HEK293 (cell line): ENCODE data around the gene STRN3.

ENCODE experiments used
- CTCF ChIA-PET: fragments of 350-600 bp; formaldehyde crosslinking; extraction: SDS; loops from one replicate; lab custom pipeline; 2021; ENCODE audit warnings: antibody characterized with exemption; lab: Yijun Ruan, JAX
- POLR2A ChIA-PET: fragments of 300-600 bp; formaldehyde crosslinking; extraction: SDS; loops from one replicate; lab custom pipeline; 2020; ENCODE audit warnings: antibody characterized with exemption, inconsistent platforms; lab: Yijun Ruan, JAX
- H3K27ac ChIP-seq: fragments of 200-500 bp; sonication (Bioruptor generic); 2 replicates; pipeline ENCODE4 v1.5.1; 2014; ENCODE audit warnings: low read depth, low read length, control low read depth, inconsistent platforms; ENCODE audit errors: extremely low read depth
- H3K36me3 ChIP-seq, 2 experiments: fragments of 200-500 bp in 1 of 2; sonication (Bioruptor generic) in 1 of 2; 1 replicate in 1 of 2; 2 replicates in 1 of 2; pipeline ENCODE4 v1.5.1; 2014 to 2017; ENCODE audit warnings: inconsistent platforms in 2 of 2, low read length in 2 of 2; ENCODE audit not compliant: control insufficient read depth in 2 of 2, insufficient read depth in 1 of 2
- H3K4me1 ChIP-seq: fragments of 200-500 bp; sonication (Bioruptor generic); 2 replicates; pipeline ENCODE4 v1.5.1; 2014; ENCODE audit warnings: mild to moderate bottlenecking, low read length, inconsistent platforms; ENCODE audit not compliant: control insufficient read depth, insufficient read depth
- H3K4me3 ChIP-seq: 2 replicates; pipeline ENCODE4 v1.5.1; 2011; ENCODE audit warnings: low read depth, mild to moderate bottlenecking, control low read depth, low read length, moderate library complexity
- H3K9me3 ChIP-seq: fragments of 200-500 bp; sonication (Bioruptor generic); 2 replicates; pipeline ENCODE4 v1.5.1; 2014; ENCODE audit warnings: low read depth, low read length, inconsistent platforms; ENCODE audit not compliant: control insufficient read depth, insufficient read depth
- HOXA7 ChIP-seq: sonication (generic); formaldehyde crosslinking; IDR thresholded peaks from 2 replicates; pipeline ENCODE4 v1.8.1; 2022; ENCODE audit warnings: missing genetic modification reagents, borderline replicate concordance
- HOXD13 ChIP-seq: sonication (generic); formaldehyde crosslinking; IDR thresholded peaks from 2 replicates; pipeline ENCODE4 v1.8.0; 2022; ENCODE audit warnings: missing genetic modification reagents, borderline replicate concordance
- TSHZ1 ChIP-seq: fragments of 450-650 bp; formaldehyde crosslinking; IDR thresholded peaks from 2 replicates; pipeline ENCODE4 v1.5.1; 2016; ENCODE audit warnings: missing biosample characterization, missing genetic modification characterization, borderline replicate concordance
- ZBTB17 ChIP-seq: fragments of 450-650 bp; formaldehyde crosslinking; IDR thresholded peaks from 2 replicates; pipeline ENCODE4 v1.5.1; 2016; ENCODE audit warnings: missing biosample characterization, missing genetic modification characterization
- ZBTB21 ChIP-seq: fragments of 450-650 bp; formaldehyde crosslinking; IDR thresholded peaks from 2 replicates; pipeline ENCODE4 v1.5.1; 2017; ENCODE audit warnings: missing biosample characterization, missing genetic modification characterization
- ZFHX2 ChIP-seq: fragments of 450-650 bp; formaldehyde crosslinking; conservative IDR thresholded peaks from 2 replicates; pipeline ENCODE4 v1.5.1; 2016; ENCODE audit warnings: missing biosample characterization, missing genetic modification characterization
- ZIC2 ChIP-seq: fragments of 450-650 bp; formaldehyde crosslinking; IDR thresholded peaks from 2 replicates; pipeline ENCODE4 v1.5.1; 2016; ENCODE audit warnings: missing biosample characterization, missing genetic modification characterization
- ZNF121 ChIP-seq: fragments of 450-650 bp; formaldehyde crosslinking; IDR thresholded peaks from 2 replicates; pipeline ENCODE4 v1.5.1; 2016; ENCODE audit warnings: missing biosample characterization, missing genetic modification characterization
- ZNF248 ChIP-seq: fragments of 450-650 bp; formaldehyde crosslinking; IDR thresholded peaks from 2 replicates; pipeline ENCODE4 v1.5.1; 2017; ENCODE audit warnings: missing biosample characterization, missing genetic modification characterization
- ZNF324 ChIP-seq: fragments of 450-650 bp; formaldehyde crosslinking; IDR thresholded peaks from 2 replicates; pipeline ENCODE4 v1.5.1; 2016; ENCODE audit warnings: missing biosample characterization, missing genetic modification characterization
- ZNF423 ChIP-seq: fragments of 450-650 bp; formaldehyde crosslinking; IDR thresholded peaks from 2 replicates; pipeline ENCODE4 v1.5.1; 2016; ENCODE audit warnings: missing biosample characterization, missing genetic modification characterization
- ZNF585B ChIP-seq: fragments of 450-650 bp; formaldehyde crosslinking; IDR thresholded peaks from 2 replicates; pipeline ENCODE4 v1.5.1; 2016; ENCODE audit warnings: missing biosample characterization, missing genetic modification characterization
- ZNF624 ChIP-seq: fragments of 450-650 bp; formaldehyde crosslinking; IDR thresholded peaks from 2 replicates; pipeline ENCODE4 v1.5.1; 2017; ENCODE audit warnings: missing biosample characterization, missing genetic modification characterization
- ZNF777 ChIP-seq: fragments of 450-650 bp; formaldehyde crosslinking; IDR thresholded peaks from 2 replicates; pipeline ENCODE4 v1.5.1; 2017; ENCODE audit warnings: missing biosample characterization, missing genetic modification characterization, borderline replicate concordance
- ZNF843 ChIP-seq: fragments of 450-650 bp; formaldehyde crosslinking; IDR thresholded peaks from 2 replicates; pipeline ENCODE4 v1.5.1; 2016; ENCODE audit warnings: missing biosample characterization, missing genetic modification characterization
- ZSCAN30 ChIP-seq: fragments of 450-650 bp; IDR thresholded peaks from 2 replicates; pipeline ENCODE4 v1.5.1; 2018; ENCODE audit warnings: missing biosample characterization, mild to moderate bottlenecking, missing genetic modification characterization, moderate library complexity
- TF ChIP-seq, protein P1 (sequence below): fragments of 450-650 bp; formaldehyde crosslinking; IDR thresholded peaks from 2 replicates; pipeline ENCODE4 v1.5.1; 2016; ENCODE audit warnings: missing biosample characterization, missing genetic modification characterization
- TF ChIP-seq, protein P2 (sequence below): fragments of 450-650 bp; formaldehyde crosslinking; IDR thresholded peaks from 2 replicates; pipeline ENCODE4 v1.5.1; 2016; ENCODE audit warnings: missing biosample characterization, missing genetic modification characterization, borderline replicate concordance
- TF ChIP-seq, protein P3 (sequence below): fragments of 450-650 bp; formaldehyde crosslinking; IDR thresholded peaks from 2 replicates; pipeline ENCODE4 v1.5.1; 2016; ENCODE audit warnings: missing biosample characterization, missing genetic modification characterization

Gene STRN3

DNA sequence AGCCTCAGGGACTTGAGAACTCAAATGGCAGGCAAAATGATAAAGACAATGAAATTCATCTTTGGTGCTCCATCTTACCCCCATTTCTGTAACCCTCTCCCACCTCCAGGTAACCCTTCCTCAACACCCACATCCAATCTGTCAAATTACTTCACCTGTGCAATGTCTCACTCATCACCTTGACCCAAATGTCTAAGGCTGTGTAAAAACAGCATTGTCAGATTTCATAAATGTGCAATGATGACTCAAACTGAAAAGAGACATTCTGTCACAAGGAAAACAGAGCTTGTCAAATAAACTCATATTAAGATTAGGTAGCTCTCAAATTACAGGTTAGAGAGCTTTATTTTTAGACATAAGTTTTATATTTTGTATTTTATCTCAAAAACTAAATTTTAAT, 171.7 kb downstream of the STRN3 start (continued):
- TF ChIP-seq TSHZ1 (tag by site-specific recombination) = no peak
- TF ChIP-seq ZBTB21 (tag by site-specific recombination) = no peak
- TF ChIP-seq ZFHX2 = no peak
- TF ChIP-seq ZNF324 (tag by site-specific recombination) = no peak
- TF ChIP-seq, protein P1, sequence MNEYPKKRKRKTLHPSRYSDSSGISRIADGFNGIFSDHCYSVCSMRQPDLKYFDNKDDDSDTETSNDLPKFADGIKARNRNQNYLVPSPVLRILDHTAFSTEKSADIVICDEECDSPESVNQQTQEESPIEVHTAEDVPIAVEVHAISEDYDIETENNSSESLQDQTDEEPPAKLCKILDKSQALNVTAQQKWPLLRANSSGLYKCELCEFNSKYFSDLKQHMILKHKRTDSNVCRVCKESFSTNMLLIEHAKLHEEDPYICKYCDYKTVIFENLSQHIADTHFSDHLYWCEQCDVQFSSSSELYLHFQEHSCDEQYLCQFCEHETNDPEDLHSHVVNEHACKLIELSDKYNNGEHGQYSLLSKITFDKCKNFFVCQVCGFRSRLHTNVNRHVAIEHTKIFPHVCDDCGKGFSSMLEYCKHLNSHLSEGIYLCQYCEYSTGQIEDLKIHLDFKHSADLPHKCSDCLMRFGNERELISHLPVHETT (tag by site-specific recombination) = no peak
- TF ChIP-seq, protein P2, sequence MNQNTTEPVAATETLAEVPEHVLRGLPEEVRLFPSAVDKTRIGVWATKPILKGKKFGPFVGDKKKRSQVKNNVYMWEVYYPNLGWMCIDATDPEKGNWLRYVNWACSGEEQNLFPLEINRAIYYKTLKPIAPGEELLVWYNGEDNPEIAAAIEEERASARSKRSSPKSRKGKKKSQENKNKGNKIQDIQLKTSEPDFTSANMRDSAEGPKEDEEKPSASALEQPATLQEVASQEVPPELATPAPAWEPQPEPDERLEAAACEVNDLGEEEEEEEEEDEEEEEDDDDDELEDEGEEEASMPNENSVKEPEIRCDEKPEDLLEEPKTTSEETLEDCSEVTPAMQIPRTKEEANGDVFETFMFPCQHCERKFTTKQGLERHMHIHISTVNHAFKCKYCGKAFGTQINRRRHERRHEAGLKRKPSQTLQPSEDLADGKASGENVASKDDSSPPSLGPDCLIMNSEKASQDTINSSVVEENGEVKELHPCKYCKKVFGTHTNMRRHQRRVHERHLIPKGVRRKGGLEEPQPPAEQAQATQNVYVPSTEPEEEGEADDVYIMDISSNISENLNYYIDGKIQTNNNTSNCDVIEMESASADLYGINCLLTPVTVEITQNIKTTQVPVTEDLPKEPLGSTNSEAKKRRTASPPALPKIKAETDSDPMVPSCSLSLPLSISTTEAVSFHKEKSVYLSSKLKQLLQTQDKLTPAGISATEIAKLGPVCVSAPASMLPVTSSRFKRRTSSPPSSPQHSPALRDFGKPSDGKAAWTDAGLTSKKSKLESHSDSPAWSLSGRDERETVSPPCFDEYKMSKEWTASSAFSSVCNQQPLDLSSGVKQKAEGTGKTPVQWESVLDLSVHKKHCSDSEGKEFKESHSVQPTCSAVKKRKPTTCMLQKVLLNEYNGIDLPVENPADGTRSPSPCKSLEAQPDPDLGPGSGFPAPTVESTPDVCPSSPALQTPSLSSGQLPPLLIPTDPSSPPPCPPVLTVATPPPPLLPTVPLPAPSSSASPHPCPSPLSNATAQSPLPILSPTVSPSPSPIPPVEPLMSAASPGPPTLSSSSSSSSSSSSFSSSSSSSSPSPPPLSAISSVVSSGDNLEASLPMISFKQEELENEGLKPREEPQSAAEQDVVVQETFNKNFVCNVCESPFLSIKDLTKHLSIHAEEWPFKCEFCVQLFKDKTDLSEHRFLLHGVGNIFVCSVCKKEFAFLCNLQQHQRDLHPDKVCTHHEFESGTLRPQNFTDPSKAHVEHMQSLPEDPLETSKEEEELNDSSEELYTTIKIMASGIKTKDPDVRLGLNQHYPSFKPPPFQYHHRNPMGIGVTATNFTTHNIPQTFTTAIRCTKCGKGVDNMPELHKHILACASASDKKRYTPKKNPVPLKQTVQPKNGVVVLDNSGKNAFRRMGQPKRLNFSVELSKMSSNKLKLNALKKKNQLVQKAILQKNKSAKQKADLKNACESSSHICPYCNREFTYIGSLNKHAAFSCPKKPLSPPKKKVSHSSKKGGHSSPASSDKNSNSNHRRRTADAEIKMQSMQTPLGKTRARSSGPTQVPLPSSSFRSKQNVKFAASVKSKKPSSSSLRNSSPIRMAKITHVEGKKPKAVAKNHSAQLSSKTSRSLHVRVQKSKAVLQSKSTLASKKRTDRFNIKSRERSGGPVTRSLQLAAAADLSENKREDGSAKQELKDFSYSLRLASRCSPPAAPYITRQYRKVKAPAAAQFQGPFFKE (tag by site-specific recombination) = no peak
- no peak for TF ChIP-seq ZNF121 (tag by site-specific recombination)

DNA sequence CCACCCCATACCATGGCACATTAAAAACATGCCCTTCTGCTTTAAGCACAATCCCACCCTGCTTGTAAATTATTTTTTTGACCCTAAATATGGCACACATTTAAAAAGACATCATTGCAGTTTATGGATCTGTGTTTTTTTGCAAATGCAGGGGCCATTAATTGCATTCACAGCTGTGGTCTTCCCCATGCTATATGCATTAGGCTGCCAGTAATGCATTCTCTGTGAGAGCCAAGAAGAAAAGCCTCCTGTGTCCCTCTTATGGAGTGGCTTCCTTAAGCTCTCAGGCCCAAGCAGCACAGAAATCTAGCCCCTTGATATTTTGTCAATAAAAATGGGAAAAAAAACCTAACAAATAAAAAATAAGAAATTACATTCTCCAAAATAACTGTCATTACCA, 172.2 kb downstream of the STRN3 start:
- H3K4me1 ChIP-seq = no peaks in the 10 kb centered on the region
- H3K27ac ChIP-seq = no peak overlapping the region
- POLR2A ChIA-PET = no interaction called here
- no peaks in the 10 kb centered on the region for H3K36me3 ChIP-seq
- H3K9me3 ChIP-seq = no peaks in the 10 kb centered on the region
- no peak overlapping the region for H3K4me3 ChIP-seq
- no peak for TF ChIP-seq ZNF248 (tag by site-specific recombination)
- no peak for TF ChIP-seq HOXA7
- no peak for TF ChIP-seq ZNF423 (tag by site-specific recombination)
- TF ChIP-seq ZSCAN30 (tag by site-specific recombination) = no peak
- TF ChIP-seq ZBTB17 (tag by site-specific recombination) = no peak
- TF ChIP-seq ZIC2 (tag by site-specific recombination) = no peak
- TF ChIP-seq ZFHX2 = no peak
- no peak for TF ChIP-seq ZNF777
- TF ChIP-seq, protein P3, sequence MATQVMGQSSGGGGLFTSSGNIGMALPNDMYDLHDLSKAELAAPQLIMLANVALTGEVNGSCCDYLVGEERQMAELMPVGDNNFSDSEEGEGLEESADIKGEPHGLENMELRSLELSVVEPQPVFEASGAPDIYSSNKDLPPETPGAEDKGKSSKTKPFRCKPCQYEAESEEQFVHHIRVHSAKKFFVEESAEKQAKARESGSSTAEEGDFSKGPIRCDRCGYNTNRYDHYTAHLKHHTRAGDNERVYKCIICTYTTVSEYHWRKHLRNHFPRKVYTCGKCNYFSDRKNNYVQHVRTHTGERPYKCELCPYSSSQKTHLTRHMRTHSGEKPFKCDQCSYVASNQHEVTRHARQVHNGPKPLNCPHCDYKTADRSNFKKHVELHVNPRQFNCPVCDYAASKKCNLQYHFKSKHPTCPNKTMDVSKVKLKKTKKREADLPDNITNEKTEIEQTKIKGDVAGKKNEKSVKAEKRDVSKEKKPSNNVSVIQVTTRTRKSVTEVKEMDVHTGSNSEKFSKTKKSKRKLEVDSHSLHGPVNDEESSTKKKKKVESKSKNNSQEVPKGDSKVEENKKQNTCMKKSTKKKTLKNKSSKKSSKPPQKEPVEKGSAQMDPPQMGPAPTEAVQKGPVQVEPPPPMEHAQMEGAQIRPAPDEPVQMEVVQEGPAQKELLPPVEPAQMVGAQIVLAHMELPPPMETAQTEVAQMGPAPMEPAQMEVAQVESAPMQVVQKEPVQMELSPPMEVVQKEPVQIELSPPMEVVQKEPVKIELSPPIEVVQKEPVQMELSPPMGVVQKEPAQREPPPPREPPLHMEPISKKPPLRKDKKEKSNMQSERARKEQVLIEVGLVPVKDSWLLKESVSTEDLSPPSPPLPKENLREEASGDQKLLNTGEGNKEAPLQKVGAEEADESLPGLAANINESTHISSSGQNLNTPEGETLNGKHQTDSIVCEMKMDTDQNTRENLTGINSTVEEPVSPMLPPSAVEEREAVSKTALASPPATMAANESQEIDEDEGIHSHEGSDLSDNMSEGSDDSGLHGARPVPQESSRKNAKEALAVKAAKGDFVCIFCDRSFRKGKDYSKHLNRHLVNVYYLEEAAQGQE (tag by site-specific recombination) = no peak
- TF ChIP-seq ZNF843 (tag by site-specific recombination) = no peak
- no peak for TF ChIP-seq ZNF624 (tag by site-specific recombination)
- no peak for TF ChIP-seq ZNF585B (tag by site-specific recombination)
- no peak for TF ChIP-seq HOXD13 (CRISPR knock-in tag)
- CTCF ChIA-PET = interaction anchor here (0.7 kb wide), 1 partner anchor 162 kb away, joined by 3 read pairs; no protein-coding TSS in a partner anchor
